Thymus (tissue), 11 donors: ENCODE results near the gene EGFR. TPM values are rescaled to one million over a fixed set of nuclear protein-coding genes. Genes with fewer than 3 reads are reported as not detected.
A peak's percentile ranks its signal among the peaks of the same experiment; 100 is the strongest.

Experiments used
- DNase-seq, 9 donors: peaks; one replicate each; pipeline ENCODE4 v3.0.0-alpha.2; 2013; ENCODE audit warnings: low spot score in 9 of 9, low read depth in 6 of 9, missing footprints in 1 of 9
- H3K27ac ChIP-seq, 2 donors: one replicate each; pipeline ENCODE4 v1.5.1; 2013; ENCODE audit warnings: control low read depth in 1 of 2, low read depth in 1 of 2, low read length in 1 of 2, mild to moderate bottlenecking in 1 of 2, moderate library complexity in 1 of 2
- H3K27me3 ChIP-seq, 2 donors: one replicate each; pipeline ENCODE4 v1.5.1; 2013; ENCODE audit warnings: low read length in 1 of 2; ENCODE audit not compliant: control insufficient read depth in 2 of 2, insufficient read depth in 1 of 2
- H3K36me3 ChIP-seq, 2 donors: one replicate each; pipeline ENCODE4 v1.5.1; 2013; ENCODE audit warnings: low read length in 1 of 2, mild to moderate bottlenecking in 1 of 2, moderate library complexity in 1 of 2; ENCODE audit not compliant: control insufficient read depth in 2 of 2, insufficient read depth in 2 of 2
- H3K4me1 ChIP-seq, 2 donors: one replicate each; pipeline ENCODE4 v1.5.1; 2013; ENCODE audit warnings: low read length in 2 of 2; ENCODE audit not compliant: control insufficient read depth in 2 of 2, insufficient read depth in 2 of 2
- H3K4me3 ChIP-seq, 2 donors: one replicate each; pipeline ENCODE4 v1.5.1; 2013; ENCODE audit warnings: low read length in 2 of 2, control low read depth in 1 of 2, mild to moderate bottlenecking in 1 of 2
- H3K9me3 ChIP-seq, 2 donors: one replicate each; pipeline ENCODE4 v1.5.1; 2013; ENCODE audit warnings: low read length in 1 of 2, mild to moderate bottlenecking in 1 of 2; ENCODE audit not compliant: control insufficient read depth in 2 of 2, insufficient read depth in 1 of 2
- WGBS: extraction: QIAGEN DNeasy Blood & Tissue Kit; methylation state at CpG from one replicate; pipeline ENCODE4 v1.1.7; 2013; 5-methylcytosine and 5-hydroxymethylcytosine counted together
- polyA plus RNA-seq: library from polyadenylated mRNA; stranded (reverse); fragments of 200-250 nt; gene quantifications from one replicate; pipeline ENCODE4 v1.2.3, GENCODE V29; 2013
- total RNA-seq: library from RNA; stranded (reverse); fragments of 120-200 nt; gene quantifications from one replicate; pipeline ENCODE4 v1.2.4, GENCODE V29; 2013
- donor health status: healthy.

EGFR gene
- total and polyA plus RNA-seq, 2 donors, result 14.2 to 19.5 TPM

DNA sequence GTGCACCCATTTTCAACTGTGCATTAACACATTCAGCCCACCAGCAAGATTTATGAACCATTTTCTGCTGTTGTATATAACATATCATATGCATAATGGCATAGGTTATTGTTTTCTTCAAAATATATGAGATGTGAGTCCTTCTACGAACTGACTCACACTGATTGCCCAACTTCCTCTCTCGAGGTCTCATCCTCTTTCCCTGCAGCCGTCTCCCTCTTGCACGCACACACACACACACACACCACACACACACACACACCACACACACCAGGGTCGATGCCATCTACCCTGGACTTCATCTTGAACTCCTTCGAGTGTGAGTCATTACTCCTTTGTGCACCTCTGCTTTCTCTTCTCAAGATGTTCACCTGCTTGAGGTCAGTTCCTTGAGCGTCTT lies 36.7 kb downstream of the EGFR start:
- no peaks in the 10 kb centered on the region for H3K36me3 ChIP-seq
- H3K27me3 ChIP-seq, result no peaks in the 10 kb centered on the region
- peak overlapping the region in 1 of 2 donors; percentile 25 for H3K27ac ChIP-seq
- H3K4me3 ChIP-seq, result no peak overlapping the region
- WGBS, result 73% methylated on average over 7 of the region's 7 CpGs
- no peak for DNase-seq
- no peaks in the 10 kb centered on the region for H3K9me3 ChIP-seq
- peaks cover 3 to 17% of the 10 kb centered on the region in 2 donors for H3K4me1 ChIP-seq

DNA sequence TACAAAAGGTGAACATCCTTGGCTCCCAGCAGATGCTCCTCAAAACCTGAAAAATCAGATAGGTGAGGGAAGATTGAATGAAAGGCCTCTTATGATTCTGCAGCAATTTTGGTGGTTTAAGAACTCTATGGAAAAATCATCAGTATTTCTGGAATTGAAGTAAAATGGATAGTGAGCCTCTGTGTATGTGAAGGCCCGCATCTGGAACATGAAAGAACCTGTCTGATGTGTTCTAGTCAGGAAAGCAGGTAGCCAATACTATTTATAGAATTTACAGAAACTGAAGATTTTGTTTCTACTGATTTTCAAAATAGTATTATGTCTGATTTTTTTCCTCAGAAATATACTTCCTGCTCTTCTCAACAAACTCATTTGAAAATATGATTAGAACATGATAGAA lies 37.3 kb downstream of the EGFR start:
- Histone ChIP-seq H3K4me3 (no peak overlapping the region), H3K4me1 (peaks cover 3 to 14% of the 10 kb centered on the region in 2 donors), H3K27ac (no peak overlapping the region), H3K9me3 (no peaks in the 10 kb centered on the region), H3K36me3 (no peaks in the 10 kb centered on the region), H3K27me3 (no peaks in the 10 kb centered on the region)
- WGBS, result 92% methylated on average over 1 of the region's 1 CpG
- DNase-seq, result no peak

DNA sequence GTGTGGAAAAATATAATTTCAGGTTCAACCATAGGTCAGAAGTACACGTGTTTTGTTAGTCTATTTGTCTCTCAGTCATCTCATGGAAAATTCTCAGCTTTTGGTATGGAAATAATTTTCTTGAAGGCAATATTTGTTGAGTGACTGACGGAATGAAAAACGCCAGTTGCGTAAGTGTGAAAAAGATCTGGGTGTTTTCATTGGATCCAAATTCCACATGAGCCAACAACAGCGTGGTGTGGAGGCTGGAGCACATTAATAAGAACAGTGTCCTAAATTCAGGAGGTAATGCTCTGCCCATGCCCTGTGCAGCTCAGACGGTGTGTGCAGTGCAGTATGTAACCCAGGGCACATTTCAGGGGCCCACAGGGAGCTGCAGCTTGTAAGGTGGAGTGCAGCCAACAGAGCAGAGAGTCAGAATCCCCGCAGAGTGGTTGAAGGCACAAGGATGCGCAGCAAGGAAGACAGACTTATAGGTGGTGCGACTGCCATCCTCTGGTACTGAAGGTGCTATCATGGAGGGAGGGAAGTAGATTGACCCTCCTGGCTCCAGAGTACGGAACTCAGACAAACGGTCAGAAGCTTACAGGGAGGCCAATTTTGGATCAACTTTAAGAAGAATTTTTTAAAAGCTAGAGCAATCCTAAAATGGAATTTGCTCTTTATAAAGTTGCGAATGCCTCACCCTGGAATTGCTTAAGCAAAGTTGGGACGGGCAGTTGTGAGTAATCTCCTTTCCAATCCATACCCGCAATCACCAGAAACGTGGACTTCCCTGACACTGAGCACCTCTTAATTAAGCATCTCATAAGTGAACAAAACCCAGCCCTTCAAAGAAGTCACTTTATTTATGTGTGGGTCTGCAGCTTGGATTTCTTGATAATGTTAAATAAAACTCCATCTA lies 38.0 kb downstream of the EGFR start:
- H3K9me3 ChIP-seq, result no peaks in the 10 kb centered on the region
- WGBS, result 86% methylated on average over 15 of the region's 15 CpGs
- H3K4me1 ChIP-seq, result peaks cover 3 to 13% of the 10 kb centered on the region in 2 donors
- DNase-seq, result no peak
- H3K36me3 ChIP-seq, result no peaks in the 10 kb centered on the region
- H3K27ac ChIP-seq, result no peak overlapping the region
- no peaks in the 10 kb centered on the region for H3K27me3 ChIP-seq
- no peak overlapping the region for H3K4me3 ChIP-seq

DNA sequence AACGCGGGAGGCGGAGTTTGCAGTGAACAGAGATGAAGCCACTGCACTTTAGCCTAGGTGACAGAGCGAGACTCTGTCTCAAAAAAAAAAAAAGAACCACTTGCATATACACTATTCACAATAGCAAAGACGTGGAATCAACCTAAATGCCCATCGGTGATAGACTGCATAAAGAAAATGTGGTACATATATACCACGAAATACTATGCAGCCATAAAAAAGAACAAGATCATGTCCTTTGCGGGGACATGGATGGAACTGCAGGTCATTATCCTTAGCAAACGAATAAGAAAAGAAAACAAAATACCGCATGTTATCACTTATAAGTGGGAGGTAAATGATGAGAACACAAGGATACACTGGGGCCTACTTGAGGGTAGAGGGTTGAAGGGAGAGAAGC lies 39.5 kb downstream of the EGFR start:
- Histone ChIP-seq H3K27ac (no peak overlapping the region), H3K27me3 (no peaks in the 10 kb centered on the region), H3K9me3 (no peaks in the 10 kb centered on the region), H3K4me1 (peaks cover 3 to 5% of the 10 kb centered on the region in 2 donors), H3K4me3 (no peak overlapping the region), H3K36me3 (no peaks in the 10 kb centered on the region)
- DNase-seq, result no peak
- WGBS, result 96% methylated on average over 10 of the region's 10 CpGs

DNA sequence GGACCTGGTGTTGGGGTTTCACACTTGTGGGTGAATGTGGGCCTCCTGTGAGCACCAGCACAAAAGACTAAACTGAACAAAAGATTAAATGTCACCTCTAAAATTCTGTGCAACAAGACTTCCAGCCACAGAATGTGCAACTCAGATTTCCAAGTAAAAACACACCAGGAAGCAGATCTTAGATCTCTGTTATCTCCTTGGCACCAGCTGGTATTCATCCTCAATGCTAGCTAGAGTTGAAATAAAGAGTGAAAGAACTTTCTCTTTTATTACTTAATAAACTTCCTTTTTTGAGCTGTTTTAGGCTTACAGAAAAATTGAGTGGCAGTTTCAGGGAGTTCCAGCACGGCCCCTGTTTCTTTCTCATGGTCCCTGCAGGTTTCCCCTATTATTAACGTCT lies 40.2 kb downstream of the EGFR start:
- H3K4me1 ChIP-seq, result peaks cover 2 to 5% of the 10 kb centered on the region in 2 donors
- 86% methylated on average over 2 of the region's 2 CpGs for WGBS
- no peaks in the 10 kb centered on the region for H3K27me3 ChIP-seq
- no peak overlapping the region for H3K27ac ChIP-seq
- H3K9me3 ChIP-seq, result no peaks in the 10 kb centered on the region
- no peaks in the 10 kb centered on the region for H3K36me3 ChIP-seq
- no peak overlapping the region for H3K4me3 ChIP-seq
- no peak for DNase-seq

DNA sequence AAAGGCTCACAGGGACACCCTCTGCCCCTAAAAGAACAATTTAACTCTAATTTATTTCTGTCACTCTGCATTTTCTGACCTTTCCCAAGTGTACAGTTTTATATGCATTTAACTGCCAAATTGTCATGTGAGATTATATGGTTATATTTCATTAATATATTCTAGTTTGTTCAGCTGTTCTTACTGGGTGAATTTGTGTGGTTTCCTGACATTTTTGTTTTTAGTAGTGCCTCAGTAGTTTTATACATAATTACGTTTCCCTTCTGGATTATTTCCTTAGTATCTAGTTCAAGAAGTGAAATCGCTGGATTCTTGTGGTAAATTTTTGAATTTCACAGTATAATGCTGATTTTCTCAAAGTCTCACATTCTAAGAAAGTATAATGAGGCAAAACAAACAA lies 41.3 kb downstream of the EGFR start:
- H3K4me3 ChIP-seq, result no peak overlapping the region
- H3K9me3 ChIP-seq, result no peaks in the 10 kb centered on the region
- WGBS, result 91% methylated on average over 2 of the region's 2 CpGs
- H3K27me3 ChIP-seq, result no peaks in the 10 kb centered on the region
- no peaks in the 10 kb centered on the region for H3K36me3 ChIP-seq
- no peak overlapping the region for H3K27ac ChIP-seq
- H3K4me1 ChIP-seq, result no peaks in the 10 kb centered on the region
- no peak for DNase-seq

DNA sequence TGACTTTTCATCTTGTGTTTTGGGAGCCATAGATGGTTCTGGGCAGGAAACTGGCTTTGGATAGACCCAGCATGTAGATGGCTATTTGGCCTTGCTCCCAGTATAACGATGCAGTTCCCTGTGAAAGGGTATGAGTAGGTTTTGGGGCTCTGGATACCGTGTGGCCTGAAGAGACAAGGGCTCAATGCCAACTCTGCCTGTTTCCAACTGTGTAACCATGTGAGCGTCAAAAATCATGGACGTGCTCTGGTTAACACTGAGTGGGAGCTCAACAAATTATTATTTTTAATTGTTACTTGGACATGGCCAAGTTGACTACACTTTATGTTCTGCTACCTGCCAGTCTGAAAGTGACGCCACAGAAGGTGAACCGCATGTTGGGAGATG lies 41.8 kb downstream of the EGFR start:
- Histone ChIP-seq H3K4me1 (no peaks in the 10 kb centered on the region), H3K27me3 (no peaks in the 10 kb centered on the region), H3K27ac (no peak overlapping the region), H3K9me3 (no peaks in the 10 kb centered on the region), H3K4me3 (no peak overlapping the region), H3K36me3 (no peaks in the 10 kb centered on the region)
- DNase-seq, result no peak
- 92% methylated on average over 6 of the region's 6 CpGs for WGBS

DNA sequence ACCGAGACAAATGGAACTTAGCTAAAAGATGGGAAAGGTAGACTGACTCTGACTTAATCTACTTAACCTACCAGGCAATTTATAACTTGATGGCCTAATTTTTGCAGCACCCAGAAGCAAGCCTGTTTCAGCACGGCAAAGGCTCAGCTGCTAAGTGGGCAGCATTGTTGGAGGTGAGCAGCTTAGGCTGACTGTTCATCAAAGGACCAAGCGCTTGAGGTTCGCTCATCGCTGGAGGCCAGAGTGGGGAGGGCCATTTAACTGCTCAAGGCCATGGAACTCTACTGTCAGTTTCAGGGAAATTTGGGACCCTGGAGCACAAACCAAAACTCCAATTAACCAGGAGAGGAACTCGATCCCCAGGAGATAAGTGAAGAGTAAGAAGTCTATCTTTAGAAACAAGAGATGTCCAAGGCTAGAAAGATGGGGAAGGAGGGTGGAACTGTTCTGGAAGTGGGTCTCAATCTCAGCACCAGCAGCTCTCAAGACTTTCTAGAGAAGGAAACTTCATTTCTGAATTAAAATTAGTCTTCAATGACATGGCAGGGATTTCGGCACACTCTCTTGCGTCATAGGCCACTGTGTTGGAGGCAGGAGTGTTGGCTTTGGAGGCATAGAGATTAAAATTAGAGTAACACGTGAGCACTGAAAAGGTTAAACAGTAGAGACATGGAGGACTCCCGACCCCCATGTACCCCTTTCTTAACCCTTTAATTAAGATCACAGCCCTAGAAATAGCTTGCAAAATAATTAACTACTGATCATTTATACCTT lies 43.1 kb downstream of the EGFR start:
- H3K4me3 ChIP-seq, result no peak overlapping the region
- no peaks in the 10 kb centered on the region for H3K27me3 ChIP-seq
- no peak for DNase-seq
- no peaks in the 10 kb centered on the region for H3K36me3 ChIP-seq
- H3K27ac ChIP-seq, result no peak overlapping the region
- H3K4me1 ChIP-seq, result peaks cover 0 to 2% of the 10 kb centered on the region in 2 donors
- no peaks in the 10 kb centered on the region for H3K9me3 ChIP-seq
- WGBS, result 89% methylated on average over 10 of the region's 10 CpGs

DNA sequence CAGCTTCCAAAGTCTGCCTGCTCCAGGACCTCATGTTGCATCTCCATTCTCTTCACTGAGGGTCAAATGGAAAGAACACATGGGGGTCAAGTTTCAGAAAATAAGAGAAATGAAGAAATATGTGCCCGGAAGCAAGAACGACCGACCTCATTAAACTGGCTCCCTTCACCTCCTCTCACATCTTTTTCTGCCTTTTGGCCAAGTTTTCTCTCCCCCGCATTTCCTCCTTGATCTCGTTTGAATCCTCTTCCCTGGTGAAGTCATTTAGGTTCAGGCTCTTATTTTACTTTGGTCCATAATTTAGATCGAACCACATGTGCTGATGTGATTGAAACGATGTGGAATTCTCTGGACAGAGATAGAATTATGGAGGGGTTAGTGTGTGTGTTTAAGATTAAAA lies 44.2 kb downstream of the EGFR start:
- Histone ChIP-seq H3K9me3 (no peaks in the 10 kb centered on the region), H3K36me3 (no peaks in the 10 kb centered on the region), H3K4me1 (peaks cover 0 to 2% of the 10 kb centered on the region in 2 donors), H3K27me3 (no peaks in the 10 kb centered on the region), H3K4me3 (no peak overlapping the region), H3K27ac (no peak overlapping the region)
- no peak for DNase-seq
- WGBS, result 93% methylated on average over 7 of the region's 7 CpGs
